Spleen (tissue), 7 donors: ENCODE measurements around the gene PCDHGB7.

Experiments
- CTCF ChIP-seq, 11 experiments: fragments of 200-600 bp in 7 of 11; fragments of 450-650 bp in 4 of 11; sonication (generic) in 4 of 11; IDR thresholded peaks in 8 of 11; conservative IDR thresholded peaks in 3 of 11; 1 replicate in 7 of 11; 2 replicates in 4 of 11; pipeline versions ENCODE4 v1.4.0 to v1.8.0; 2016 to 2021; ENCODE audit warnings: antibody characterized with exemption in 11 of 11, inconsistent platforms in 4 of 11, mild to moderate bottlenecking in 1 of 11
- POLR2AphosphoS5 ChIP-seq, 3 donors: sonication (generic); formaldehyde crosslinking; IDR thresholded peaks; one replicate each; pipeline ENCODE4 v1.5.1; 2017; ENCODE audit warnings: antibody characterized with exemption in 3 of 3
- donor health status: DM: no; HTN: no; CAD: no; lungs with moderate emphysema.
- donor health status: DM: no; HTN: no; CAD: no.
- donor health status: DM: no; HTN: no; CAD: no.

DNA sequence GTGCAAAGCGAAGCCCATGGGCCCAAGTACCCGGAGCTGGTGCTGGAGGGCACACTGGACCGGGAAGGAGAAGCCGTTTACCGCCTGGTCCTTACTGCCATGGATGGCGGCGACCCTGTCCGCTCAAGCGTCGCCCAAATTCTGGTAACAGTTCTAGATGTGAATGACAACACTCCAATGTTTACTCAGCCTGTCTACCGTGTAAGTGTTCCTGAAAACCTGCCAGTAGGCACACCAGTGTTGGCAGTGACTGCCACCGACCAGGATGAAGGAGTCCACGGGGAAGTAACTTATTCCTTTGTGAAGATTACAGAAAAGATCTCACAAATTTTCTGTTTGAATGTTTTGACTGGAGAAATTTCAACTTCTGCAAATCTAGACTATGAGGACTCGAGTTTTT lies 42.9 kb upstream of the PCDHGB7 start:
- no peak for TF ChIP-seq CTCF (IDR thresholded peaks at IDR 0.05 in 8 of 11, conservative IDR thresholded peaks at IDR 0.05 in 3 of 11)
- TF ChIP-seq POLR2AphosphoS5 (IDR thresholded peaks at IDR 0.05) = no peak
